Endothelial cell (in vitro differentiated cells): ENCODE measurements around the gene ZNF563. TPM values are rescaled to one million over a fixed set of nuclear protein-coding genes. Genes with fewer than 3 reads are reported as not detected.
"Not testable (repeated sequence)": the region's sequence is repeated elsewhere in the genome, so short reads cannot be mapped to it uniquely, and the experiment has no call there.

ENCODE experiments used
- DNase-seq: peaks from one replicate; pipeline ENCODE4 v3.0.0; 2021; ENCODE audit warnings: low spot score
- H3K27ac Mint-ChIP-seq: one replicate; pipeline ENCODE4 v1.8.0; 2021; ENCODE audit warnings: mixed read lengths, inconsistent platforms; ENCODE audit not compliant: unreplicated experiment
- H3K27me3 Mint-ChIP-seq: one replicate; pipeline ENCODE4 v1.8.0; 2021; ENCODE audit warnings: mild to moderate bottlenecking, moderate library complexity, mixed read lengths, inconsistent platforms; ENCODE audit not compliant: unreplicated experiment
- H3K36me3 Mint-ChIP-seq: one replicate; pipeline ENCODE4 v1.8.0; 2021; ENCODE audit warnings: mild to moderate bottlenecking, low read depth, mixed read lengths, inconsistent platforms; ENCODE audit not compliant: unreplicated experiment
- H3K4me1 Mint-ChIP-seq: one replicate; pipeline ENCODE4 v1.8.0; 2021; ENCODE audit warnings: mild to moderate bottlenecking, mixed read lengths, inconsistent platforms; ENCODE audit not compliant: unreplicated experiment
- H3K4me3 Mint-ChIP-seq: one replicate; pipeline ENCODE4 v1.8.0; 2021; ENCODE audit warnings: mild to moderate bottlenecking, mixed read lengths, inconsistent platforms; ENCODE audit not compliant: unreplicated experiment
- H3K9me3 Mint-ChIP-seq: one replicate; pipeline ENCODE4 v1.8.0; 2021; ENCODE audit warnings: mixed read lengths, inconsistent platforms; ENCODE audit not compliant: unreplicated experiment
- total RNA-seq: library from RNA; stranded (reverse); fragmentation: NEBNext Ultra II Directional; extraction: Animal tissue kit (Norgen Biotek cat#: 25700); gene quantifications from one replicate; pipeline ENCODE4 v1.2.1, GENCODE V29; 2021; ENCODE audit not compliant: unreplicated experiment
- TF ChIP-seq, protein P1 (sequence below): fragments of 200-600 bp; sonication (generic); IDR thresholded peaks from one replicate; pipeline ENCODE4 v1.5.0; 2021; ENCODE audit warnings: antibody characterized with exemption; ENCODE audit not compliant: unreplicated experiment

Gene ZNF563
- total RNA-seq, 1 donor from 2014 or later, result 1.2 TPM

DNA sequence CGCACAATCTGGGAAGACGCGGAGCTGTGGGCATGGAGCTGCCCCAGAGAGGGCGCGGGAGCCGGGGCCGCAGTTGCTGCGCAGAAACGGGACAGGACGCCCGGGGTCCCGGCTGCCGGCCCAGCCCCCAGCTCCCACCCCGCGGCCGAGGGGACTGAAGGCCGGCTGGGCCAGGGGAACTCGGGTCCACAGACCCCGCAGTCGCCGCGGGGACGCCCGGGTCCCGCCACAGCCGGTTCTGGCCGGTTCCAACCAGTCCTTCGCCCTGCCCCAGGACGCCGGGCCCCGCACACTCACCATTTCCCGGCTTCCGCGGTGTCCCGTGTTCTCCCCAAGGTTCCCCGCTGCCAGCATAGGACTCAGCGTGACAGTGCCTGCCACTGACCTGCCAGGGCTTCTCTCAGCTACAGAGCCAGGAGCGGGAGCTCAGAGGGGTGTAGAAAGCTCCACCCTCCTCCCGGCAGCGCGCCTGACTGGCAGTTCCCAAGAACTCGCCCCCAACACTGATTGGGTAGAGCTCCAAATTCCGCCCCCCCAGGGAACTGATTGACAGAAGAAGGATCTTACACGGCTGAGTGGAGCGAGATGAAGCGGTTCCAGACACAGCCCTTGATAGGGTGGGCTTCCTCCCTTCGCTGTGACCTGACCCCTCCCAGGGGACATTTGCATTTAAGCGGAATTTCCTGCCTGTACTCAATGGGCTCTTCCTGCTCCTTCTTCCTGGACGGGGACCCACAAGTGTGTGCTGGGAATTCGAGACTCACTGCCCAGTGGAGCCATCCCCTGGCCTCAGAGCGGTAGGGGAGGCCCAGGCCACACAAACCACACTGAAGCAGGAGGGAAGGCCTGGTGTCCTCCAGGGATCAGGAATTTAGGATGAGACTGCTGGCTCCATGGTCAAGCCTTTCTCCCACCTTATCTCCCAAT lies 32.1 kb upstream of the ZNF563 start, which contains the start of gene ZNF442:
Gene ZNF442 (minus strand): TSS at position 448 of the 927 bp plus-strand sequence. CDS start 2,052 bp downstream, outside the sequence.
- TF ChIP-seq, protein P1, sequence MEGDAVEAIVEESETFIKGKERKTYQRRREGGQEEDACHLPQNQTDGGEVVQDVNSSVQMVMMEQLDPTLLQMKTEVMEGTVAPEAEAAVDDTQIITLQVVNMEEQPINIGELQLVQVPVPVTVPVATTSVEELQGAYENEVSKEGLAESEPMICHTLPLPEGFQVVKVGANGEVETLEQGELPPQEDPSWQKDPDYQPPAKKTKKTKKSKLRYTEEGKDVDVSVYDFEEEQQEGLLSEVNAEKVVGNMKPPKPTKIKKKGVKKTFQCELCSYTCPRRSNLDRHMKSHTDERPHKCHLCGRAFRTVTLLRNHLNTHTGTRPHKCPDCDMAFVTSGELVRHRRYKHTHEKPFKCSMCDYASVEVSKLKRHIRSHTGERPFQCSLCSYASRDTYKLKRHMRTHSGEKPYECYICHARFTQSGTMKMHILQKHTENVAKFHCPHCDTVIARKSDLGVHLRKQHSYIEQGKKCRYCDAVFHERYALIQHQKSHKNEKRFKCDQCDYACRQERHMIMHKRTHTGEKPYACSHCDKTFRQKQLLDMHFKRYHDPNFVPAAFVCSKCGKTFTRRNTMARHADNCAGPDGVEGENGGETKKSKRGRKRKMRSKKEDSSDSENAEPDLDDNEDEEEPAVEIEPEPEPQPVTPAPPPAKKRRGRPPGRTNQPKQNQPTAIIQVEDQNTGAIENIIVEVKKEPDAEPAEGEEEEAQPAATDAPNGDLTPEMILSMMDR, result no peak
- peaks cover 7% of the 10 kb centered on the region for H3K27me3 Mint-ChIP-seq
- peak within 1 kb of the TSS; percentile 95 for H3K4me3 Mint-ChIP-seq
- H3K9me3 Mint-ChIP-seq, result peaks cover 16% of the 10 kb centered on the region
- peaks cover 37% of the 10 kb centered on the region for H3K36me3 Mint-ChIP-seq
- peaks cover 10% of the 10 kb centered on the region for H3K4me1 Mint-ChIP-seq
- peak; percentile 91 for DNase-seq
- peak within 1 kb of the TSS; percentile 92 for H3K27ac Mint-ChIP-seq

DNA sequence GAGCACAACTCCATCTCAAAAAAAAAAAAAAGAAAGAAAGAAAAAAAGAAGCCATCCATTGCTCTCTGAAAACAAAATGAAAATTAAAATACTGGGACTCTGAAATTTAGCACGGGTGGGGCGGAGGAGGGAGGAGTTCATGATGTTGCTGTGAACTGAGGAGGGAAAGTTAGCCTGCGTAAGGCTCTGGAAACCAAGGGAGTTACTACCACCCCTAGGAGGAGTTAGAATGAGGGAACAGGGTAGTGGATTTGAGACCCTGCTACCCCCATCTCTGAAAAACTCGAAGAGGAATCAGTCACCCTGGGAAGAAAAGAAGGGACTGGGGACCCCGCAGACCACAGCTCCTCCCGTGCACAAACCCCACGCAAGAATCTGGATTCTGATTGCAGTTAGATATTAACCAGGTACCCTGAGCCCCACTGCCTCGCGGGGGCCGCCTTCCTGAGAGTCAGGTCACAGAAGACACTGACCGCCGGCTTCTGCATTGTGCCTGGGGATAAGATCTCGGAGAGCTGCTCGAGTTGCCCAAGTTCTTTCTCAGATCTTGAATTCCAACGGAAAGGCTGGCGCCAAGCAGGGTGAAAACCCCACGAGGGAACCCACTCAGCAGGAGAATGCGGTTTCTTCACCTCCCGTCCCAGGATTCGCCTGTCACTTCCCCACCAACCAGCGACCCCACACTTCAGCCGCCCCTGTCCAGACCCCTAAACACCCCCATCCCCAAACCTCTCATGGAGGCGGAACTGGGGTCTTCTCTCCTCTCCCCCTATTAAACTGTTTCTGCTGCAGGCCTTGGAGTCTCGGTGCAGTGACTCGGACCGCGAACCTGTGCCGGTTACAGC lies 31.2 kb upstream of the ZNF563 start:
- no peak for DNase-seq
- Mint-ChIP-seq H3K27me3 (peaks cover 8% of the 10 kb centered on the region), H3K4me1 (peaks cover 10% of the 10 kb centered on the region), H3K27ac (peak overlapping the region; percentile 72), H3K4me3 (peak overlapping the region; percentile 92), H3K9me3 (peaks cover 21% of the 10 kb centered on the region), H3K36me3 (peaks cover 37% of the 10 kb centered on the region)
- TF ChIP-seq, protein P1, result no peak

DNA sequence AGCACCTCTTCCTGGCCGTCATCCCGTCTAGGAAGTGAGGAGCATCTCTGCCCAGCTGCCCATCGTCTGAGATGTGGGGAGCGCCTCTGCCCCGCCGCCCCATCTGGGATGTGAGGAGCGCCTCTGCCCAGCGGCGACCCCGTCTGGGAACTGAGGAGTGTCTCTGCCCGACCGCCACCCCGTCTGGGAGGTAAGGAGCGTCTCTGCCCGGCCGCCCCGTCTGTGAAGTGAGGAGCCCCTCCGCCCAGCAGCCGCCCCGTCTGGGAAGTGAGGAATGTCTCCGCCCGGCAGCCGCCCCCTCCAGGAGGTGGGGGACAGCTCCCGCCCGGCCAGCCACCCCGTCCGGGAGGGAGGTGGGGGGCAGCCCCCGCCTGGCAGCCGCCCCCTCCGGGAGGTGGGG lies 28.8 kb upstream of the ZNF563 start:
- H3K27me3 Mint-ChIP-seq, result peaks cover 10% of the 10 kb centered on the region
- H3K4me3 Mint-ChIP-seq, H3K27ac Mint-ChIP-seq, DNase-seq, H3K4me1 Mint-ChIP-seq: not testable (repeated sequence)
- peaks cover 31% of the 10 kb centered on the region for H3K9me3 Mint-ChIP-seq
- H3K36me3 Mint-ChIP-seq, result peaks cover 42% of the 10 kb centered on the region

DNA sequence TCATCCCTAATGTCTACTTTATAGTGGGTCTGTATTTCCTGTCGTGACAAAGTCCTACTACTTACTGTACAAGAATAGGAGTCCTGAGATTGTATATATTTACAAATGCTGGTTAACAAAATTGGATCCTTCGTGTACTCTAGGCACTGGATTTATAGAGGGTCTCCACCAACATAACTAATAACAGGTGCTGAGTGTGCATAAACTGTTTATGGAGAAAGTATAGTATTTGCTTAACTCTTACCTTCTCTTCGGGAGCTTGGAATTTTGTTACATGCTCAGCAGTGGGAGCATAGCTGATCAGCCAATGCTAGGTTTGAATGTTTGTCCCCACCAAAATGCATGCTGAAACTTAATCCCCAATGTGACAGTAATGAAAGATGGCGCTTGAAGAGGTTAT lies 19.9 kb upstream of the ZNF563 start:
- peak overlapping the region; percentile 47 for H3K4me3 Mint-ChIP-seq
- H3K9me3 Mint-ChIP-seq, result peaks cover 64% of the 10 kb centered on the region
- H3K27ac Mint-ChIP-seq, result no peak overlapping the region
- H3K4me1 Mint-ChIP-seq, result no peaks in the 10 kb centered on the region
- H3K27me3 Mint-ChIP-seq, result no peaks in the 10 kb centered on the region
- DNase-seq, result no peak
- TF ChIP-seq, protein P1, result no peak
- H3K36me3 Mint-ChIP-seq, result peaks cover 67% of the 10 kb centered on the region

DNA sequence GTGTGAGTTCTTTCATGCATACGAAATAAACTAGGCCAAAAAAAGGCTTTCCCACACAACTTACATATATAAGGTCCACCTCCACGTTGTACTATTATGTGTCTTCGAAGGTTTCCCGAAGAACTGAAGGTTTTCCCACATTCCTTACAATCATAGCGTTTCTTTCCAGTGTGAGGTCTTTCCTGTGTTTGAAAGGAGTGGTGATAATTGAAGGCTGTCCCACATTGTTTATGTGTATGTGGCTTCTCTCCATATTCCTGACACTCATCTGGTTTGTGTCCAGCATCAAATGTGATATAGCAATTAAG lies 17.4 kb upstream of the ZNF563 start:
- TF ChIP-seq, protein P1, result no peak
- H3K9me3 Mint-ChIP-seq, result peaks cover 66% of the 10 kb centered on the region
- peaks cover 72% of the 10 kb centered on the region for H3K36me3 Mint-ChIP-seq
- H3K27ac Mint-ChIP-seq, result no peak overlapping the region
- DNase-seq, result no peak
- H3K4me3 Mint-ChIP-seq, result peak overlapping the region; percentile 62
- H3K4me1 Mint-ChIP-seq, result no peaks in the 10 kb centered on the region
- no peaks in the 10 kb centered on the region for H3K27me3 Mint-ChIP-seq
